ENCODE results near the gene STX11. TPM values are rescaled to one million over a fixed set of nuclear protein-coding genes. Genes with fewer than 3 reads are reported as not detected.

The STX11 gene
- total and polyA plus RNA-seq, 2 of the 13 experiments (the other 11 are each of a cell fraction or from before 2014, with no cell fraction given) = 0.03 TPM; not detected in 1

DNA sequence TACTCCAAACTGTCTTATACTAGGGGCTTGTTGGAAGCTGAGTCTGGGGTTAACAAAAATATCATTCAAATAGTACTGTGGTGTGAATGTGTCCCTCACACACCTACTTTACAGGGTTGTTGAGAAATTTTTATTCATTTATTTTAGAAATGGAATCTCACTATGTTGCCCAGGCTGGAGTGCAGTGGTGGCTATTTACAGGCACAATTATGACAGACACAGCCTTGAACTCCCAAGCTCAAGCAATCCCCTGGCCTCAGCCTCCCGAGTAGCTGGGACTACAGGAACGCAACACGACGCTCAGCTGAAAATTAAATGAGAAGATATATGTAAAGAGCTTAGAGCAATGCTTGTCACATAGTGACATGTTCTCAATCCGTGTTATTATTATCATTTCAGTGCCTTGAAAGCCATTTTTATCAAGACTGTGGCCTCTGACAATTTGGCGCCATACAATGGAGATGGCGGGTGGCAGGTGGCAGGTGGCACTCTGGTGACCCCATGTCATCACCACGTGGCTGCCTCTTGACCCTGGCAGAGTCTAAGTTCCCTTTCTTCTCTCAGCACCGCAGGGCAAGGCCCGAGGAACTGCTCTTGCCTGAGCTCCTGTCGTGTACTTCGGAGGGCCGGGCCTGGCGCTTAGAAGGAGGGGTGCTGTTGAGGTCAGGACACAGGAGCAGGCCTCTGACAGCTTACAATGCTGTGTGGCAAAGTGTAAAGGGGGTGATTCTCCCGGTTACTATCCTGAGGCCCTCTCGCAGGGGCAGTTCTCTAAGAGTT lies 64.5 kb downstream of the STX11 start (continued):
- TF ChIP-seq, protein P1, sequence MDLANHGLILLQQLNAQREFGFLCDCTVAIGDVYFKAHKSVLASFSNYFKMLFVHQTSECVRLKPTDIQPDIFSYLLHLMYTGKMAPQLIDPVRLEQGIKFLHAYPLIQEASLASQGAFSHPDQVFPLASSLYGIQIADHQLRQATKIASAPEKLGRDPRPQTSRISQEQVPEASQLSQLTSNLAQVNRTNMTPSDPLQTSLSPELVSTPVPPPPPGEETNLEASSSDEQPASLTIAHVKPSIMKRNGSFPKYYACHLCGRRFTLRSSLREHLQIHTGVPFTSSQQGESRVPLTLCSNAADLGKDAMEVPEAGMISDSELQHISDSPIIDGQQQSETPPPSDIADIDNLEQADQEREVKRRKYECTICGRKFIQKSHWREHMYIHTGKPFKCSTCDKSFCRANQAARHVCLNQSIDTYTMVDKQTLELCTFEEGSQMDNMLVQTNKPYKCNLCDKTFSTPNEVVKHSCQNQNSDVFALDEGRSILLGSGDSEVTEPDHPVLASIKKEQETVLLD (CRISPR knock-in tag; IDR thresholded peaks at IDR 0.05; ENCODE audit: low read depth) = no peak
- TF ChIP-seq ZNF224 (CRISPR knock-in tag; IDR thresholded peaks at IDR 0.05) (0 out of 2 replicates have a peak, but pooled peaks have one; percentile 28), NFATC3 (CRISPR knock-in tag; IDR thresholded peaks at IDR 0.05) (peak; percentile 59; the same call in 1 of the 2 replicates), CENPBD1 (CRISPR knock-in tag; IDR thresholded peaks at IDR 0.05; ENCODE audit: borderline replicate concordance, low read depth) (no peak), ZNF564 (CRISPR knock-in tag; IDR thresholded peaks at IDR 0.05) (peak; percentile 4; the same call in 1 of the 2 replicates), SPEN (CRISPR knock-in tag; IDR thresholded peaks at IDR 0.05; ENCODE audit: low read depth) (no peak; the same call in 1 of the 2 replicates), MAX (IDR thresholded peaks at IDR 0.05) (peak; percentile 60), WIZ (CRISPR knock-in tag; IDR thresholded peaks at IDR 0.05) (no peak), ZMYM2 (CRISPR knock-in tag; IDR thresholded peaks at IDR 0.05) (0 out of 2 replicates have a peak, but pooled peaks have one; percentile 58), ZNF136 (CRISPR knock-in tag; IDR thresholded peaks at IDR 0.05; ENCODE audit: low read depth) (no peak), ZNF280D (CRISPR knock-in tag; IDR thresholded peaks at IDR 0.05) (0 out of 2 replicates have a peak, but pooled peaks have one; percentile 25), ZBTB1 (CRISPR knock-in tag; IDR thresholded peaks at IDR 0.05; ENCODE audit: borderline replicate concordance) (no peak), ZNF121 (CRISPR knock-in tag; IDR thresholded peaks at IDR 0.05) (peak; percentile 91), ZIK1 (CRISPR knock-in tag; IDR thresholded peaks at IDR 0.05; ENCODE audit: borderline replicate concordance, low read depth) (no peak), AGO1 (IDR thresholded peaks at IDR 0.05; ENCODE audit: low read depth, low read length, poor library complexity, severe bottlenecking) (no peak), SAFB2 (CRISPR knock-in tag; IDR thresholded peaks at IDR 0.05; ENCODE audit: borderline replicate concordance, low read depth) (no peak), PTBP1 (IDR thresholded peaks at IDR 0.05; ENCODE audit: low read depth, low read length, poor library complexity, severe bottlenecking) (no peak), HHEX (CRISPR knock-in tag; IDR thresholded peaks at IDR 0.05) (no peak), ZBTB38 (CRISPR knock-in tag; IDR thresholded peaks at IDR 0.05) (peak; percentile 56)
- TF ChIP-seq, protein P2, sequence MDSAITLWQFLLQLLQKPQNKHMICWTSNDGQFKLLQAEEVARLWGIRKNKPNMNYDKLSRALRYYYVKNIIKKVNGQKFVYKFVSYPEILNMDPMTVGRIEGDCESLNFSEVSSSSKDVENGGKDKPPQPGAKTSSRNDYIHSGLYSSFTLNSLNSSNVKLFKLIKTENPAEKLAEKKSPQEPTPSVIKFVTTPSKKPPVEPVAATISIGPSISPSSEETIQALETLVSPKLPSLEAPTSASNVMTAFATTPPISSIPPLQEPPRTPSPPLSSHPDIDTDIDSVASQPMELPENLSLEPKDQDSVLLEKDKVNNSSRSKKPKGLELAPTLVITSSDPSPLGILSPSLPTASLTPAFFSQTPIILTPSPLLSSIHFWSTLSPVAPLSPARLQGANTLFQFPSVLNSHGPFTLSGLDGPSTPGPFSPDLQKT (CRISPR knock-in tag; IDR thresholded peaks at IDR 0.05; ENCODE audit: borderline replicate concordance) = no peak
- TF ChIP-seq, protein P3, sequence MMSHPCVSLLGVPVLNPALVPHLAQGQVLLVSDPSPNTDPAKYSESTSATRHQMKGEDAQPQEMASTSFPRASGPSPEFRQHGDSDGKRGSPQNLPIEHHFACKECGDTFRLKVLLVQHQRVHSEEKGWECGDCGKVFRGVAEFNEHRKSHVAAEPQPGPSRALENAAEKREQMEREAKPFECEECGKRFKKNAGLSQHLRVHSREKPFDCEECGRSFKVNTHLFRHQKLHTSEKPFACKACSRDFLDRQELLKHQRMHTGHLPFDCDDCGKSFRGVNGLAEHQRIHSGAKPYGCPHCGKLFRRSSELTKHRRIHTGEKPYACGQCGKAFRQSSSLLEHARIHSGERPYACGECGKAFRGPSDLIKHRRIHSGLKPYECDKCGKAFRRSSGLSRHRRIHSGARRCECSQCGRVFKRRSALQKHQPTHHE (CRISPR knock-in tag; IDR thresholded peaks at IDR 0.05; ENCODE audit: borderline replicate concordance) = no peak

Data from HepG2 (cell line).